DND-41 (cell line): ENCODE data around the gene SLC35B3.
"Not testable (repeated sequence)": the region's sequence is repeated elsewhere in the genome, so short reads cannot be mapped to it uniquely, and the experiment has no call there.

Experiments used
- ATAC-seq: fragments of 200-7000 bp; cut with Tn5 transposase; 3 replicates; pipeline ENCODE4 v1.9.1; 2021; ENCODE audit warnings: low read depth; ENCODE audit not compliant: insufficient read depth
- DNase-seq: peaks from one replicate; pipeline ENCODE4 v3.0.0-alpha.2; 2020
- H2AFZ ChIP-seq: 2 replicates; pipeline ENCODE4 v1.6.0; 2012; ENCODE audit warnings: low read depth, low read length
- H3K27ac ChIP-seq: 2 replicates; pipeline ENCODE4 v1.5.1; 2012; ENCODE audit warnings: low read length, inconsistent platforms
- H3K27me3 ChIP-seq: fragments of 200-600 bp; sonication (generic); 2 replicates; pipeline ENCODE4 v1.6.0; 2012; ENCODE audit warnings: low read length, mild to moderate bottlenecking, inconsistent platforms; ENCODE audit not compliant: insufficient read depth, poor library complexity
- H3K36me3 ChIP-seq: 2 replicates; pipeline ENCODE4 v1.5.1; 2012; ENCODE audit warnings: low read length, inconsistent platforms; ENCODE audit not compliant: insufficient read depth
- H3K4me1 ChIP-seq: 2 replicates; pipeline ENCODE4 v1.5.1; 2012; ENCODE audit warnings: mild to moderate bottlenecking, low read length; ENCODE audit not compliant: insufficient read depth
- H3K4me2 ChIP-seq: 2 replicates; pipeline ENCODE4 v1.6.0; 2012; ENCODE audit warnings: mild to moderate bottlenecking, moderate library complexity, low read length, inconsistent platforms; ENCODE audit not compliant: insufficient read depth
- H3K4me3 ChIP-seq, 2 experiments: fragments of 200-600 bp in 1 of 2; shearing (Covaris generic) in 1 of 2; 2 replicates each; pipeline ENCODE4 v1.5.1; 2012 to 2016; ENCODE audit warnings: inconsistent platforms in 2 of 2, low read length in 2 of 2, mild to moderate bottlenecking in 2 of 2, low read depth in 1 of 2, moderate library complexity in 1 of 2
- H3K79me2 ChIP-seq: 2 replicates; pipeline ENCODE4 v1.6.0; 2012; ENCODE audit warnings: low read length, inconsistent platforms; ENCODE audit not compliant: insufficient read depth
- H3K9ac ChIP-seq: 2 replicates; pipeline ENCODE4 v1.6.0; 2012; ENCODE audit warnings: low read depth, mild to moderate bottlenecking, inconsistent platforms, low read length, moderate library complexity
- H3K9me3 ChIP-seq: 2 replicates; pipeline ENCODE4 v1.5.1; 2012; ENCODE audit warnings: low read length, moderate library complexity, mild to moderate bottlenecking, inconsistent platforms; ENCODE audit not compliant: insufficient read depth, severe bottlenecking
- H4K20me1 ChIP-seq: 2 replicates; pipeline ENCODE4 v1.6.0; 2012; ENCODE audit warnings: low read length; ENCODE audit not compliant: insufficient read depth
- CTCF ChIP-seq: IDR thresholded peaks from 2 replicates; pipeline ENCODE4 v1.5.1; 2012; ENCODE audit warnings: borderline replicate concordance, low read length, moderate library complexity, mild to moderate bottlenecking; ENCODE audit not compliant: poor library complexity, severe bottlenecking; ENCODE audit errors: extremely low read depth
- EZH2 ChIP-seq: IDR thresholded peaks from 3 replicates; pipeline ENCODE4 v1.6.1; 2012; ENCODE audit warnings: borderline replicate concordance, low read depth, mild to moderate bottlenecking, moderate library complexity, low read length, inconsistent platforms; ENCODE audit not compliant: severe bottlenecking

The SLC35B3 gene

GRCh38 chr6:8415280-8415679, 20.1 kb downstream of the SLC35B3 start:
- Histone ChIP-seq H3K4me2 (no peak overlapping the region), H4K20me1 (no peaks in the 10 kb centered on the region), H3K27ac (no peak overlapping the region), H3K4me3 (no peak overlapping the region), H3K79me2 (no peaks in the 10 kb centered on the region), H2AFZ (no peak overlapping the region), H3K27me3 (no peaks in the 10 kb centered on the region), H3K9ac (no peak overlapping the region), H3K9me3 (no peaks in the 10 kb centered on the region), H3K4me1 (no peaks in the 10 kb centered on the region), H3K36me3 (peaks cover 50% of the 10 kb centered on the region)
- ATAC-seq, result no peak
- DNase-seq, result no peak
- TF ChIP-seq CTCF (no peak), EZH2 (no peak)

GRCh38 chr6:8414844-8415243, 20.5 kb downstream of the SLC35B3 start:
- Histone ChIP-seq H3K36me3 (peaks cover 50% of the 10 kb centered on the region), H3K4me2 (no peak overlapping the region), H3K4me1 (no peaks in the 10 kb centered on the region), H2AFZ (no peak overlapping the region), H3K9me3 (no peaks in the 10 kb centered on the region), H3K27me3 (no peaks in the 10 kb centered on the region), H4K20me1 (no peaks in the 10 kb centered on the region), H3K9ac (no peak overlapping the region), H3K4me3 (no peak overlapping the region), H3K27ac (no peak overlapping the region), H3K79me2 (no peaks in the 10 kb centered on the region)
- TF ChIP-seq CTCF, result no peak
- TF ChIP-seq EZH2, result no peak
- DNase-seq, result no peak
- ATAC-seq, result no peak

- H3K4me1 ChIP-seq, H3K4me3 ChIP-seq, H3K9ac ChIP-seq, H3K9me3 ChIP-seq, H3K27ac ChIP-seq, H3K79me2 ChIP-seq, H3K4me2 ChIP-seq, DNase-seq, H4K20me1 ChIP-seq, H3K27me3 ChIP-seq, H3K36me3 ChIP-seq, ATAC-seq, H2AFZ ChIP-seq: not testable (repeated sequence)
These were observed 29.4 kb downstream of the SLC35B3 start for GRCh38 chr6:8405946-8406345.

- H3K36me3 ChIP-seq, result no peaks in the 10 kb centered on the region
- H4K20me1 ChIP-seq, result no peaks in the 10 kb centered on the region
- no peaks in the 10 kb centered on the region for H3K79me2 ChIP-seq
- no peak overlapping the region for H3K4me3 ChIP-seq
- no peak overlapping the region for H3K9ac ChIP-seq
- no peaks in the 10 kb centered on the region for H3K9me3 ChIP-seq
- ATAC-seq (no peak), DNase-seq (no peak)
- no peaks in the 10 kb centered on the region for H3K27me3 ChIP-seq
- H3K27ac ChIP-seq, result no peak overlapping the region
- H3K4me1 ChIP-seq, result no peaks in the 10 kb centered on the region
- no peak for TF ChIP-seq EZH2
- no peak for TF ChIP-seq CTCF
- H3K4me2 ChIP-seq, result no peak overlapping the region
- no peak overlapping the region for H2AFZ ChIP-seq
These were observed 32.8 kb downstream of the SLC35B3 start for GRCh38 chr6:8402546-8402945.
